GM18502 (cell line): ENCODE measurements around the gene ARHGEF39.

Experiments used
- ATAC-seq: cut with Tn5 transposase; IDR thresholded peaks from one replicate; pipeline ENCODE4 v1.9.1; 2021; ENCODE audit warnings: mild to moderate bottlenecking; ENCODE audit not compliant: unreplicated experiment, poor library complexity

The ARHGEF39 gene

DNA sequence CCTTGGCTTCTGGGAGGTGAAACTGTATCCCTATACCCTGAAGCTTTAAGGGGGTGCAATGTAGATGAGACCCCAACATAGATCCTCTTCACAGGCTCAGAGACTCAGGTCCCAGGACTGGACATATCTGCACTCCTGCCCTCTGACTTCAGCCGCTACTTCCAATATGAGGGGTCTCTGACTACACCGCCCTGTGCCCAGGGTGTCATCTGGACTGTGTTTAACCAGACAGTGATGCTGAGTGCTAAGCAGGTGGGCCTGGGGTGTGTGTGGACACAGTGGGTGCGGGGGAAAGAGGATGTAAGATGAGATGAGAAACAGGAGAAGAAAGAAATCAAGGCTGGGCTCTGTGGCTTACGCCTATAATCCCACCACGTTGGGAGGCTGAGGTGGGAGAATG is 14.1 kb upstream of the ARHGEF39 start:
- ATAC-seq = no peak

GRCh38 chr9:35675732-35676392 is 10.9 kb upstream of the ARHGEF39 start:
- ATAC-seq = no peak

DNA sequence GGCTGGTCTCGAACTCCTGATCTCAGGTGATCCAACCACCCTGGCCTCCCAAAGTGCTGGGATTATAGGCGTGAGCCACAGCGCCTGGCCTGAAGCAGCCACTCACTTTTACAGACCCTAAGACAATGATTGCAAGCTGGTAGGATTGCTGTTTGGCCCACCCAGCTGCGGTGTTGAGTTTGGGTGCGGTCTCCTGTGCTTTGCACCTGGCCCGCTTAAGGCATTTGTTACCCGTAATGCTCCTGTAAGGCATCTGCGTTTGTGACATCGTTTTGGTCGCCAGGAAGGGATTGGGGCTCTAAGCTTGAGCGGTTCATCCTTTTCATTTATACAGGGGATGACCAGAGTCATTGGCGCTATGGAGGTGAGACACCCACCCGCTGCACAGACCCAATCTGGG is 10.2 kb upstream of the ARHGEF39 start:
- no peak for ATAC-seq

- no peak for ATAC-seq
These were observed 9.0 kb upstream of the ARHGEF39 start for GRCh38 chr9:35674025-35674361.

GRCh38 chr9:35673132-35674024 is 8.4 kb upstream of the ARHGEF39 start, which contains the start of gene CA9:
Gene CA9, plus strand, starts transcription at chr9:35673928. Its CDS starts 32 bp downstream, at chr9:35673960.
- no peak for ATAC-seq

- no peak for ATAC-seq
These were observed 4.5 kb upstream of the ARHGEF39 start for GRCh38 chr9:35669331-35670145.

- ATAC-seq = no peak
These were observed 2.9 kb upstream of the ARHGEF39 start for GRCh38 chr9:35667939-35668338.

DNA sequence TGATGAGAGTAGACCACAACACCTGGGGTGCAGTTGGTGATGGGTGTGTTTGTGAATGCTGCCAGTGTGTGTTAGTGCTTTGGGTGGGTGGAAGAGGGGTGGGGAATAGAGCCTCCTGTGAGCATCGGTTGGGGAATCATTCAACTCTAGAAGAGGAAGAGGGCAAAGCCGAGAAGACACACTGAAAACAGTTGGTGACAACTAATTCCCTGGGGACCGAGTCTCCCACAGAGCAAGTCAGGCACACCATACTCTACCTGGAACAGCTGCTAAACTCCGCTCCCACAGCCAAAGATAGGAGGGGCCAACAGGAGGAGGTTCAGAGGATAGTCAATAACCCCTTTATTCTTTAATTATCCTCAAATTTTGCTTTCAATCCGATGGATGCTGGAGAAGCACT is 1.6 kb upstream of the ARHGEF39 start:
- ATAC-seq = no peak

DNA sequence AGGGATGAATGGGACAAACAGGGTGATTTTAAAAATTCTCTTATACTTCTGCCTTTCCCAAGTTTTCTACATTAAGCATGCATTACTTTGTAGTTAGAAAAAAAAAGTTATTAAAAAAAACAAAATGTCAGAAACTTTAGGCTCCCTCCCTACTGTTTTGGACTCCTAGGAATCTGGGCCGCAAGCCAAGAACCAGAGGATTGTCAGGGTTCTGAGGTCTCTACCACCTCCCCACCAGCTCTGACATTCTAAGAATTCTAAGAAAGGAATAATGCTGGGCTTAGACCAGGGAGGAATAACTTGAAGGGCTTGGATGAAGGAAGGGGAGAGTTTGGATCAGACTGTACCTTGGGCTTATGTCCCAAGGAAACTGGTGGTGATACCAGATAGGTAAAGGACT is 1.1 kb upstream of the ARHGEF39 start:
- ATAC-seq = no peak

DNA sequence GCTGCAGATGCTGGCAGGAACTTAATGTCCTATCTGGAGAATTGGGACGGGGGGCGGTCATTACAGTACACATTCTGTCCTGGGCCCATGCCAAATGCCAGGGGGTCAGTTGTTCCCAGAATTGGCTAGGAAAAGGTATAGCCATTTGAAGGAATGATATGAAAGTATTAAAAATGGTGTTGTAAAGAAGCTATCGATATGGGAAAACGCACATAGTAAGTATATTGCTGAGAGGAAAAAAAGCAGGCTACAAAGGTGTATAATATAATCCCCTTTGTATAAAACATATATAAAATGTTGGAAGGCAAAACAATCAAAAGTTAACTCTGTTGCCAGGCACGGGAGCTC is 450 bp upstream of the ARHGEF39 start:
- no peak for ATAC-seq

DNA sequence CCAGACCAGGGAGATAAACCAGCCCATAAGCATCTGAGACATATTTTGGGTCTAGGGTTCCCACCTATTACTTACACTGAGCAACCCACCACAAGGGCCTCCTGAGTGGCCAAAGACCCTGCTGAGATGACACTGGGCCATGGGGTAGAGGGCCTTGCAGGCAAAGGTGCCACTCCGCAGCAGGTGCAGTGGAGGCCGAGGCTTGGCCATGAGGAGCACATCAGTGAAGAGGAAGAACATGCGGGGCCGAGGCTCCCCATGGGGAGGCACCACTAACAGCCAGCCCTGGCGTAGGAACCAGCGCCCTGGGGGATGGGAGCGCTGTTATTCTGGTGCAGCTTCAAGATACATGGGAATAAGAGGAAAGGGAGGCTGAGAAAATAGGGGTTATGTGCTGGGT is 2.6 kb downstream of the ARHGEF39 start:
- no peak for ATAC-seq

GRCh38 chr9:35661756-35662350 is 3.1 kb downstream of the ARHGEF39 start:
- no peak for ATAC-seq

- no peak for ATAC-seq
These were observed 4.0 kb downstream of the ARHGEF39 start for GRCh38 chr9:35660966-35661415.

DNA sequence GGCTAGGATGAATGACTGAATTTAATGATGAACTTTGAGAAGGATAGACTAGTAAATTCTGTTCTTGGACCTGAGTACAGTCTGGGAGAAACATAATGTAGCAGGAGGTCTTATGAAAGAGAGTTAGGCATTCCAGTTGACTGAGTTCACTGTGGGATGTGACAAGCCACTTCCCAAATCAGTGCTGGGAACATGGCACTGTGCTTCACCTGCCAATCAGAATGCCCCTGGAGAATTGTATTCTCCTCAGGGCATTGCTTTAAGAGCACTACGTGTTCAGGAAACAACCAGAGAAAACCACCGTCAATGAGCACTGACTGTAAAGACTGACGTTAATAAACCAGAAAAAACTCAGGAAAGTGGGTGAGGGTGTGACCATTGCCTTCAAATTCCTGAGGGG is 5.7 kb downstream of the ARHGEF39 start:
- ATAC-seq = no peak

- peak; percentile 1 for ATAC-seq
These were observed 6.1 kb downstream of the ARHGEF39 start for GRCh38 chr9:35658968-35659220.

DNA sequence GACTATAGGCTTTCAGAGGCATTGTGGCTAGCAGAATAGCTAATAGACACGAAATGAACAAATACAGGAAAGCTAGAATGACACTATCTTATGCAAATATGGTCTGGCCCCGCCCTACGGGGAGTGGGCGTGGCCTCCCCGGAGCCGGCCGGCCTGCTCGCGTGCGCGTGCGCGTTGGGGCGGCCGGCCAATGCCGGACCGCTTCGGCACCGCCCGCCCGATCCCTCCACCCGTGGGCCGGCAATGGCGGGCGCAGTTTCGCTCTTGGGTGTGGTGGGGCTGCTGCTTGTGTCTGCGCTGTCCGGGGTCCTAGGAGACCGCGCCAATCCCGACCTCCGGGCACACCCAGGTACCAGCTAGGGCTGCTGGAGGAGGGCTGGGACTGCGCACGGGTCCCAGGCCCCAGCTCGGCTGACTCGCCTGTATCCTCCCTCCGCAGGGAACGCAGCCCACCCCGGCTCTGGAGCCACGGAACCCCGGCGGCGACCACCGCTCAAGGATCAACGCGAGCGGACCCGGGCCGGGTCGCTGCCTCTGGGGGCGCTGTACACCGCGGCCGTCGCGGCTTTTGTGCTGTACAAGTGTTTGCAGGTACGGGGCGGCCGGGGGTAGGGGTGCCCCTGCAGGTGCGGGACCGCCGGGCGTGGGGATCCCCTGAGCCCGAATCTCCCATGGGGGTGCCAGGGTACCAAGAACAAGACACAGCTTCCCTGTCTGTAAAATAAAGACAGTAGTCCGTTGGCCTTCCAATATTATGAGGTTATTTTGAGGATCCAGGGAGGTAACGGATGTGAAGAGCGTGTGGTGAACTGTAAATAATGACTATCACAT is 6.6 kb downstream of the ARHGEF39 start, which contains the start of gene CCDC107:
Gene CCDC107, plus strand, starts transcription at position 156 of the 831 bp plus-strand sequence. Its CDS starts 88 bp downstream, at position 244.
- ATAC-seq = peak; percentile 67

DNA sequence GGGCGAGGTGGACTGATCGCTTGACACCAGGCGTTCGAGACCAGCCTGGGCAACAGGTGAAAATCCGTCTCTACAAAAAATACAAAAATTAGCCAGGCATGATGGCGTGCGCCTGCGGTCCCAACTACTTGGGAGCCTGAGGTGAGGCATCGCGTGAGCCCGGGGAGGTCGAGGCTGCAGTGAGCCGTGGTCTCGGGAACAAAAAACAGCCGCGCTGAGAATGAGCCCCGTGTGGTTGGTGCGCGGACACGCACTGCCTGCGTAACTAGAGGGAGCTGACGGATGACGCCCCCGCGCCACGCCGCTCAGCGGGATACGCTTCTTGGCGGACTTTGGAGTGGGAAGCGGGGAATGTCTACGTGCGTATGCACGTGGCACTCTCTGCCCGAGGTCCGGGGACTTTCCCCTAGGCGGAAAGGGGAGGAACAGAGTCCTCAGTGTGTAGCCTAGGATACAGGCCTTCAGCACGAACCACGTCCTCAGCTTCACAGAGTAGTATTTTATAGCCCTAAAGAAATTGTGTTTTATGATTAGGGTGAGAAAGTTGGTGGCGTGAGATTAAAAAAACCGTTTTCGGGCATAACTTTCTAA is 7.4 kb downstream of the ARHGEF39 start, which contains the start of gene RMRP:
Gene RMRP, minus strand, starts transcription at position 474 of the 591 bp plus-strand sequence.
- peak; percentile 84 for ATAC-seq

- ATAC-seq = no peak
These were observed 8.0 kb downstream of the ARHGEF39 start for GRCh38 chr9:35656831-35657545.

DNA sequence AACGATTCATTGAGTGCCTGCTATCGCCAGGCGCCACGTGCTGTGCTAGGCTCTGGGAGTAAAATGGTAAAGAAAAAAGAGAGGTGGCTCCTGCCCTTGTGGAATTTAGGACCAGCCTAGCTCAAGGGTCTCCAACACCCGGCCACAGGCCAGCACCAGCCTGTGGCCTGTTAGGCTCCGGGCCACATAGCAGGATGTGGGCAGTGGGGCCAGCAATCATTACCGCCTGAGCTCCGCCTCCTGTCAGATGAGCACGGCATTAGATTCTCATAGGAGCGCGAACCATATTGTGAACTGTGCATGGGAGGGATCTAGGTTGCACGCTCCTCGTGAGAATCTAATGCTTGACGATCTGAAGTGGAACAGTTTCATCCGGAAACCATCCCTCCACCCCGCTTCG is 8.6 kb downstream of the ARHGEF39 start:
- ATAC-seq = no peak
